Nephron progenitor cell (in vitro differentiated cells): ENCODE measurements around the gene SERHL2.
A peak's percentile ranks its signal among the peaks of the same experiment; 100 is the strongest.
"Not testable (repeated sequence)": the region's sequence is repeated elsewhere in the genome, so short reads cannot be mapped to it uniquely, and the experiment has no call there.

ENCODE experiments used
- DNase-seq: peaks from one replicate; pipeline ENCODE4 v3.0.0; 2021
- H3K27ac Mint-ChIP-seq: 2 replicates; pipeline ENCODE4 v1.8.0; 2021; ENCODE audit warnings: mild to moderate bottlenecking, moderate library complexity, mixed read lengths
- H3K27me3 Mint-ChIP-seq: 2 replicates; pipeline ENCODE4 v1.8.0; 2021; ENCODE audit warnings: mild to moderate bottlenecking, low read depth, mixed read lengths; ENCODE audit not compliant: poor library complexity
- H3K36me3 Mint-ChIP-seq: 2 replicates; pipeline ENCODE4 v1.8.0; 2021; ENCODE audit warnings: low read depth, mixed read lengths
- H3K4me1 Mint-ChIP-seq: 2 replicates; pipeline ENCODE4 v1.8.0; 2021; ENCODE audit warnings: mixed read lengths
- H3K4me3 Mint-ChIP-seq: 2 replicates; pipeline ENCODE4 v1.8.0; 2021; ENCODE audit warnings: mild to moderate bottlenecking, moderate library complexity, mixed read lengths
- H3K9me3 Mint-ChIP-seq: 2 replicates; pipeline ENCODE4 v1.8.0; 2021; ENCODE audit warnings: mild to moderate bottlenecking, moderate library complexity, mixed read lengths
- CTCF ChIP-seq: fragments of 200-600 bp; sonication (generic); IDR thresholded peaks from 2 replicates; pipeline ENCODE4 v1.5.0; 2021; ENCODE audit warnings: antibody characterized with exemption

The SERHL2 gene

GRCh38 chr22:42528591-42529307 is 25.0 kb upstream of the SERHL2 start:
- H3K27ac Mint-ChIP-seq = peak overlapping the region; percentile 52
- DNase-seq = no peak
- H3K4me3 Mint-ChIP-seq = no peak overlapping the region
- H3K4me1 Mint-ChIP-seq = peaks cover 36% of the 10 kb centered on the region
- no peaks in the 10 kb centered on the region for H3K36me3 Mint-ChIP-seq
- H3K9me3 Mint-ChIP-seq = peaks cover 9% of the 10 kb centered on the region
- peaks cover 50% of the 10 kb centered on the region for H3K27me3 Mint-ChIP-seq
- TF ChIP-seq CTCF = no peak

- H3K9me3 Mint-ChIP-seq, H3K27ac Mint-ChIP-seq, DNase-seq, H3K4me3 Mint-ChIP-seq, H3K36me3 Mint-ChIP-seq: not testable (repeated sequence)
- H3K27me3 Mint-ChIP-seq = peaks cover 43% of the 10 kb centered on the region
- peaks cover 40% of the 10 kb centered on the region for H3K4me1 Mint-ChIP-seq
Measured at GRCh38 chr22:42529435-42529834, 24.3 kb upstream of the SERHL2 start.

GRCh38 chr22:42531401-42532084 is 22.2 kb upstream of the SERHL2 start:
- H3K27ac Mint-ChIP-seq, H3K9me3 Mint-ChIP-seq, DNase-seq, H3K36me3 Mint-ChIP-seq, H3K4me3 Mint-ChIP-seq: not testable (repeated sequence)
- H3K27me3 Mint-ChIP-seq = peaks cover 38% of the 10 kb centered on the region
- peaks cover 46% of the 10 kb centered on the region for H3K4me1 Mint-ChIP-seq

- H3K9me3 Mint-ChIP-seq = no peaks in the 10 kb centered on the region
- no peaks in the 10 kb centered on the region for H3K36me3 Mint-ChIP-seq
- H3K27ac Mint-ChIP-seq = no peak overlapping the region
- peaks cover 57% of the 10 kb centered on the region for H3K4me1 Mint-ChIP-seq
- DNase-seq = no peak
- H3K4me3 Mint-ChIP-seq = no peak overlapping the region
- H3K27me3 Mint-ChIP-seq = peaks cover 28% of the 10 kb centered on the region
- TF ChIP-seq CTCF = no peak
Measured at GRCh38 chr22:42533638-42533977, 20.1 kb upstream of the SERHL2 start.

GRCh38 chr22:42535082-42535731 is 18.5 kb upstream of the SERHL2 start:
- H3K27me3 Mint-ChIP-seq = peaks cover 14% of the 10 kb centered on the region
- peaks cover 56% of the 10 kb centered on the region for H3K4me1 Mint-ChIP-seq
- not testable (repeated sequence) for H3K9me3 Mint-ChIP-seq, H3K36me3 Mint-ChIP-seq, H3K27ac Mint-ChIP-seq, DNase-seq, H3K4me3 Mint-ChIP-seq

GRCh38 chr22:42536166-42536565 is 17.6 kb upstream of the SERHL2 start:
- Mint-ChIP-seq H3K4me1 (peaks cover 49% of the 10 kb centered on the region), H3K27me3 (peaks cover 7% of the 10 kb centered on the region), H3K36me3 (no peaks in the 10 kb centered on the region), H3K4me3 (no peak overlapping the region), H3K9me3 (no peaks in the 10 kb centered on the region), H3K27ac (peak overlapping the region; percentile 4)
- no peak for DNase-seq
- TF ChIP-seq CTCF = no peak

GRCh38 chr22:42536634-42537033 is 17.1 kb upstream of the SERHL2 start:
- DNase-seq, H3K27ac Mint-ChIP-seq, H3K9me3 Mint-ChIP-seq, H3K36me3 Mint-ChIP-seq, H3K4me3 Mint-ChIP-seq, H3K27me3 Mint-ChIP-seq: not testable (repeated sequence)
- H3K4me1 Mint-ChIP-seq = peaks cover 45% of the 10 kb centered on the region

- H3K27me3 Mint-ChIP-seq, H3K36me3 Mint-ChIP-seq, H3K27ac Mint-ChIP-seq, H3K9me3 Mint-ChIP-seq, DNase-seq, H3K4me3 Mint-ChIP-seq: not testable (repeated sequence)
- peaks cover 38% of the 10 kb centered on the region for H3K4me1 Mint-ChIP-seq
Measured at GRCh38 chr22:42537199-42537831, 16.4 kb upstream of the SERHL2 start.

GRCh38 chr22:42539236-42539771 is 14.5 kb upstream of the SERHL2 start:
- peaks cover 22% of the 10 kb centered on the region for H3K4me1 Mint-ChIP-seq
- peaks cover 20% of the 10 kb centered on the region for H3K27me3 Mint-ChIP-seq
- H3K9me3 Mint-ChIP-seq, H3K4me3 Mint-ChIP-seq, H3K27ac Mint-ChIP-seq, H3K36me3 Mint-ChIP-seq, DNase-seq: not testable (repeated sequence)
